C4-2B (cell line): Measurements from ENCODE around the gene OR51B4.
"Not testable (repeated sequence)": the region's sequence is repeated elsewhere in the genome, so short reads cannot be mapped to it uniquely, and the experiment has no call there.

ENCODE experiments used
- CTCF ChIP-seq: fragments of 450-650 bp; conservative IDR thresholded peaks from 2 replicates; pipeline ENCODE4 v1.5.1; 2017; ENCODE audit warnings: mild to moderate bottlenecking
- ZFX ChIP-seq: fragments of 450-650 bp; IDR thresholded peaks from 2 replicates; pipeline ENCODE4 v1.6.1; 2017

DNA sequence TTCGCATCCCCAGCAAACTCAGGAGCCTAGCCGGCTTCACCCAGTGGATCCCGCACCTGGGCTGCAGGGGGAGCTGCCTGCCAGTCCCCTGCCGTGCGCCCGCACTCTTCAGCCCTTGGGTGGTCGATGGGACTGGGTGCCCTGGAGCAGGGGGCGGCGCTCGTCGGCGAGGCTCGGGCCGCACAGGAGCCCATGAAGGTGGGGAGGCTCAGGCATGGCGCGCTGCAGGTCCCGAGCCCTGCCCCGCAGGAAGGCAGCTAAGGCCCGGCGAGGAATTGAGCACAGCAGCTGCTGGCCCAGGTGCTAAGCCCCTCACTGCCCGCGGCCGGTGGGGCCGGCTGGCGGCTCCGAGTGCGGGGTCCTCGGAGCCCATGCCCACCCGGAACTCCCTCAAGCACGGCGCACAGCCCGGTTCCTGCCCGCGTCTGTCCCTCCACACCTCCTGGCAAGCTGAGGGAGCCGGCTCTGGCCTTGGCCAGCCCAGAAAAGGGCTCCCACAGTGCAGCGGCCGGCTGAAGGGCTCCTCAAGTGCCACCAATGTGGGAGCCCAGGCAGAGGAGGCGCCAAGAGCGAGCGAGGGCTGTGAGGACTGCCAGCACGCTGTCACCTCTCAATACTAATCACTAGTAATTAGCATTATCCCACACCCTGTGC lies 7.3 kb downstream of the OR51B4 start:
- not testable (repeated sequence) for TF ChIP-seq ZFX, CTCF
